ENCODE measurements around the gene WRAP73.

DNA sequence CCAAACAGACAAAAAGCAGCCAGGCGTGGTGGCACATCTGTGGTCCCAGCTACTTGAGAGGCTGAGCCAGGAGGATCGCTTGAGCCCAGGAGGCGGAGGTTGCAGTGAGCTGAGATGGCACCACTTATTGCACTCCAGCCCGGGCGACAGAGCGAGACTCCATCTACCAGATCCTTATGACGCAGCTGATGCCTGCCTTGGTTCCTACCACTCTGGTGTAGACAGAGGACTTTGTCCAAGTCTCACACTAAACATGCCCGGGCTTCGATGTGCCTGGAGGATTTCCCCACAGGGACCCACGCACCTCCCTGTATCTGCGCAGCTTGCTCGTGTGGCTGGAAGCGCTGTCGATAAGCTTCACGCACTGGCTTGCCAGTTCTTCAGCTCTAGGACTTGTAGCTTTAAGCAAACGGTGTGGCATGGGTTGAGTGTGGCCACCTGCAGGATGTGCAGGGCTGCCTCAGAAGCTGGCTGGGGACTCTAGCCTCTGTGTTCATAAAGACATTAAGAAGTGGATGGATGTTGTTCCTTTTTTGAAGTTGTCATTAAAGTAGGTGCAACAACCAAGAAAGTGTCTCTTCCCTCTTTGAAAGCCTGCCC is 20.2 kb downstream of the WRAP73 start:
- TF ChIP-seq CREB1 (IDR thresholded peaks at IDR 0.05; ENCODE audit: low read depth): no peak
- TF ChIP-seq FOXM1 (IDR thresholded peaks at IDR 0.05; ENCODE audit: borderline replicate concordance, low read depth): no peak
- TF ChIP-seq EP300 (IDR thresholded peaks at IDR 0.05; ENCODE audit: borderline replicate concordance): no peak
- TF ChIP-seq YY1 (IDR thresholded peaks at IDR 0.05; ENCODE audit: low read depth): no peak
- TF ChIP-seq TCF12 (IDR thresholded peaks at IDR 0.05; ENCODE audit: low read depth): no peak
- TF ChIP-seq TAF1 (IDR thresholded peaks at IDR 0.05; ENCODE audit: low read depth): no peak
- TF ChIP-seq, protein P1, sequence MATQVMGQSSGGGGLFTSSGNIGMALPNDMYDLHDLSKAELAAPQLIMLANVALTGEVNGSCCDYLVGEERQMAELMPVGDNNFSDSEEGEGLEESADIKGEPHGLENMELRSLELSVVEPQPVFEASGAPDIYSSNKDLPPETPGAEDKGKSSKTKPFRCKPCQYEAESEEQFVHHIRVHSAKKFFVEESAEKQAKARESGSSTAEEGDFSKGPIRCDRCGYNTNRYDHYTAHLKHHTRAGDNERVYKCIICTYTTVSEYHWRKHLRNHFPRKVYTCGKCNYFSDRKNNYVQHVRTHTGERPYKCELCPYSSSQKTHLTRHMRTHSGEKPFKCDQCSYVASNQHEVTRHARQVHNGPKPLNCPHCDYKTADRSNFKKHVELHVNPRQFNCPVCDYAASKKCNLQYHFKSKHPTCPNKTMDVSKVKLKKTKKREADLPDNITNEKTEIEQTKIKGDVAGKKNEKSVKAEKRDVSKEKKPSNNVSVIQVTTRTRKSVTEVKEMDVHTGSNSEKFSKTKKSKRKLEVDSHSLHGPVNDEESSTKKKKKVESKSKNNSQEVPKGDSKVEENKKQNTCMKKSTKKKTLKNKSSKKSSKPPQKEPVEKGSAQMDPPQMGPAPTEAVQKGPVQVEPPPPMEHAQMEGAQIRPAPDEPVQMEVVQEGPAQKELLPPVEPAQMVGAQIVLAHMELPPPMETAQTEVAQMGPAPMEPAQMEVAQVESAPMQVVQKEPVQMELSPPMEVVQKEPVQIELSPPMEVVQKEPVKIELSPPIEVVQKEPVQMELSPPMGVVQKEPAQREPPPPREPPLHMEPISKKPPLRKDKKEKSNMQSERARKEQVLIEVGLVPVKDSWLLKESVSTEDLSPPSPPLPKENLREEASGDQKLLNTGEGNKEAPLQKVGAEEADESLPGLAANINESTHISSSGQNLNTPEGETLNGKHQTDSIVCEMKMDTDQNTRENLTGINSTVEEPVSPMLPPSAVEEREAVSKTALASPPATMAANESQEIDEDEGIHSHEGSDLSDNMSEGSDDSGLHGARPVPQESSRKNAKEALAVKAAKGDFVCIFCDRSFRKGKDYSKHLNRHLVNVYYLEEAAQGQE (IDR thresholded peaks at IDR 0.05; ENCODE audit: low read depth): no peak
- TF ChIP-seq, protein P2, sequence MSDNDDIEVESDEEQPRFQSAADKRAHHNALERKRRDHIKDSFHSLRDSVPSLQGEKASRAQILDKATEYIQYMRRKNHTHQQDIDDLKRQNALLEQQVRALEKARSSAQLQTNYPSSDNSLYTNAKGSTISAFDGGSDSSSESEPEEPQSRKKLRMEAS (IDR thresholded peaks at IDR 0.05): no peak
- TF ChIP-seq, protein P3, sequence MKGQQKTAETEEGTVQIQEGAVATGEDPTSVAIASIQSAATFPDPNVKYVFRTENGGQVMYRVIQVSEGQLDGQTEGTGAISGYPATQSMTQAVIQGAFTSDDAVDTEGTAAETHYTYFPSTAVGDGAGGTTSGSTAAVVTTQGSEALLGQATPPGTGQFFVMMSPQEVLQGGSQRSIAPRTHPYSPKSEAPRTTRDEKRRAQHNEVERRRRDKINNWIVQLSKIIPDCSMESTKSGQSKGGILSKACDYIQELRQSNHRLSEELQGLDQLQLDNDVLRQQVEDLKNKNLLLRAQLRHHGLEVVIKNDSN (IDR thresholded peaks at IDR 0.05): no peak

Measured in Ishikawa (cell line).